ENCODE data around the gene P2RX1. TPM values are rescaled to one million over a fixed set of nuclear protein-coding genes. Genes with fewer than 3 reads are reported as not detected.

The P2RX1 gene
- total and polyA plus RNA-seq, 2 donors: 3.6 to 6.0 TPM

DNA sequence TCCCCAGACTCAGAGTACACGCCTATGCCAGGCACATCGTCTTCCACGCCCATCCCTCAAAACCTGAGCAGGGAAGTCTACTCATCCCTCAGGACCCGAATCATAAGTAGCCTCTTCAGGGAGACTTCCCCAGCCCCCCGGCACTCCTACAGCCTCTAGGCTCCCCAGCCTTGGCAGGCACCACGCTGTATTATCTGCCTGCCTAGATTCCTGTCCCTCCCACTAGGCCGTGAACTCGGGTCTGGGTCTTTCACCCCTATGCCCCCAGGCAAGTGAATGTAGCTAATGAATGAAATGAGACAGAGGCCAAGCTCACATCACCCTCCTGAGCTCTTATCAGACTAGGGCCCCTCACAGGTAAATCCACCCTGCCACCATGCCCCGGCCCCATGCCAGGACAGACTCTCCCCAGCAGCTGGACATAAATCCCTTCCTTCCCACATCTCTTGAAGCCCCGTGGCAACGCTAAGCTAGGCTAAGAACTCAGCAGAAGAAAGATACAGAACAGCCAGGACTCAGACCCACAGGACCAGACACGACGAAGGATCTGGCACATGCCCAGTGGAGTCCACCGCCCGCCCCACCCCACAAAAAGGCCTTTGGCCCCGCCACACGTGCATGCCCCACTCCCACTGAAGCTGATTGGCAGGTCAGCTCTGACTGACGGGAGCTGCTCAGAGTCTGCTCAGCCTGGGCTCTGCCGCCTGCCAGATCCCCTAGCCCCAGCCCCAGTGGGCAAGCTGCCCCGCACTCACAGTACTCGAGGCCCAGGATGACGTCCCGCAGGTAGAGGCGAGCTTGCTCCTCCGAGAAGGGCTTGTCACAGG, 36.5 kb downstream of the P2RX1 start:
- Histone ChIP-seq H3K36me3 (ENCODE audit: control insufficient read depth in 2 of 2, insufficient read depth in 2 of 2, low read length in 1 of 2) (peaks cover 23 to 29% of the 10 kb centered on the region in 2 donors), H3K9me3 (ENCODE audit: control insufficient read depth in 2 of 2, insufficient read depth in 1 of 2, low read length in 1 of 2) (no peaks in the 10 kb centered on the region), H3K27ac (ENCODE audit: low read depth in 1 of 2, low read length in 1 of 2) (peak overlapping the region in 1 of 2 donors; percentile 9), H3K4me3 (ENCODE audit: low read length in 2 of 2) (no peak overlapping the region), H3K4me1 (ENCODE audit: control insufficient read depth in 2 of 2, insufficient read depth in 2 of 2, low read length in 2 of 2) (peaks cover 0 to 17% of the 10 kb centered on the region in 2 donors), H3K27me3 (ENCODE audit: control insufficient read depth in 2 of 2, insufficient read depth in 1 of 2, low read length in 1 of 2) (no peaks in the 10 kb centered on the region)
- 95% methylated on average over 25 of the region's 25 CpGs for WGBS
- DNase-seq (ENCODE audit: low read depth in 6 of 9, low spot score in 9 of 9): no peak

- no peak overlapping the region for H3K27ac ChIP-seq (ENCODE audit: low read depth in 1 of 2, low read length in 1 of 2)
- H3K27me3 ChIP-seq (ENCODE audit: control insufficient read depth in 2 of 2, insufficient read depth in 1 of 2, low read length in 1 of 2): no peaks in the 10 kb centered on the region
- H3K4me1 ChIP-seq (ENCODE audit: control insufficient read depth in 2 of 2, insufficient read depth in 2 of 2, low read length in 2 of 2): peaks cover 0 to 17% of the 10 kb centered on the region in 2 donors
- DNase-seq (ENCODE audit: low read depth in 6 of 9, low spot score in 9 of 9): no peak
- H3K4me3 ChIP-seq (ENCODE audit: low read length in 2 of 2): no peak overlapping the region
- no peaks in the 10 kb centered on the region for H3K9me3 ChIP-seq (ENCODE audit: control insufficient read depth in 2 of 2, insufficient read depth in 1 of 2, low read length in 1 of 2)
- 77% methylated on average over 5 of the region's 5 CpGs for WGBS
- peaks cover 17 to 28% of the 10 kb centered on the region in 2 donors for H3K36me3 ChIP-seq (ENCODE audit: control insufficient read depth in 2 of 2, insufficient read depth in 2 of 2, low read length in 1 of 2)
Observed at GRCh38 chr17:3879186-3879585, 37.1 kb downstream of the P2RX1 start.

GRCh38 chr17:3877220-3877619, 39.0 kb downstream of the P2RX1 start:
- Histone ChIP-seq H3K9me3 (ENCODE audit: control insufficient read depth in 2 of 2, insufficient read depth in 1 of 2, low read length in 1 of 2) (no peaks in the 10 kb centered on the region), H3K27ac (ENCODE audit: low read depth in 1 of 2, low read length in 1 of 2) (no peak overlapping the region), H3K27me3 (ENCODE audit: control insufficient read depth in 2 of 2, insufficient read depth in 1 of 2, low read length in 1 of 2) (no peaks in the 10 kb centered on the region), H3K36me3 (ENCODE audit: control insufficient read depth in 2 of 2, insufficient read depth in 2 of 2, low read length in 1 of 2) (peaks cover 24 to 27% of the 10 kb centered on the region in 2 donors), H3K4me3 (ENCODE audit: low read length in 2 of 2) (no peak overlapping the region), H3K4me1 (ENCODE audit: control insufficient read depth in 2 of 2, insufficient read depth in 2 of 2, low read length in 2 of 2) (peaks cover 0 to under 1% of the 10 kb centered on the region in 2 donors)
- DNase-seq (ENCODE audit: low read depth in 6 of 9, low spot score in 9 of 9): no peak
- WGBS: 94% methylated on average over 8 of the region's 8 CpGs

DNA sequence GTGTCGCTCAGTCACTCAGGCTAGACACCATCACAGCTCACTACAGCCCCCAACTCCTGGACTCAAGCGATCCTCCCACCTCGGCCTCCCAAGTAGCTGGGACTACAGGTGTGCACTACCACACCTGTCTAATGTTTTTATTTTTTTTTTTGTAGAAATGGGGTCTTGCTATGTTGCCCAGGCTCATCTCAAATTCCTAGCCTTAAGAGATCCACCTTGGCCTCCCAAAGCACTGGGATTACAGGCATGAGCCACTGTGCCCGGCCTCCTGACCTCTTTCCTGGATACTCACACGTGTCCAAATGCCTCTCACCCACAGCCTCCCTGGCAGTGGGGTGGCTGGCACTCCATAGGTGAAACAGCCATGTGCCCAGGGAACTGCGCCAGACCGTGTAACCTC, 40.9 kb downstream of the P2RX1 start:
- Histone ChIP-seq H3K36me3 (ENCODE audit: control insufficient read depth in 2 of 2, insufficient read depth in 2 of 2, low read length in 1 of 2) (peaks cover 25 to 28% of the 10 kb centered on the region in 2 donors), H3K4me1 (ENCODE audit: control insufficient read depth in 2 of 2, insufficient read depth in 2 of 2, low read length in 2 of 2) (peaks cover 0 to 6% of the 10 kb centered on the region in 2 donors)
- 96% methylated on average over 7 of the region's 7 CpGs for WGBS

GRCh38 chr17:3873862-3874261, 42.4 kb downstream of the P2RX1 start:
- WGBS: 93% methylated on average over 10 of the region's 10 CpGs
- H3K27me3 ChIP-seq (ENCODE audit: control insufficient read depth in 2 of 2, insufficient read depth in 1 of 2, low read length in 1 of 2): no peaks in the 10 kb centered on the region
- H3K36me3 ChIP-seq (ENCODE audit: control insufficient read depth in 2 of 2, insufficient read depth in 2 of 2, low read length in 1 of 2): peaks cover 21 to 24% of the 10 kb centered on the region in 2 donors
- peaks cover 0 to 6% of the 10 kb centered on the region in 2 donors for H3K4me1 ChIP-seq (ENCODE audit: control insufficient read depth in 2 of 2, insufficient read depth in 2 of 2, low read length in 2 of 2)
- H3K27ac ChIP-seq (ENCODE audit: low read depth in 1 of 2, low read length in 1 of 2): no peak overlapping the region
- no peak for DNase-seq (ENCODE audit: low read depth in 6 of 9, low spot score in 9 of 9)
- no peak overlapping the region for H3K4me3 ChIP-seq (ENCODE audit: low read length in 2 of 2)
- no peaks in the 10 kb centered on the region for H3K9me3 ChIP-seq (ENCODE audit: control insufficient read depth in 2 of 2, insufficient read depth in 1 of 2, low read length in 1 of 2)

More for the DNA sequence above, 40.9 kb downstream of the P2RX1 start:
- DNase-seq (ENCODE audit: low read depth in 6 of 9, low spot score in 9 of 9): no peak
- H3K27ac ChIP-seq (ENCODE audit: low read depth in 1 of 2, low read length in 1 of 2): no peak overlapping the region
- H3K27me3 ChIP-seq (ENCODE audit: control insufficient read depth in 2 of 2, insufficient read depth in 1 of 2, low read length in 1 of 2): no peaks in the 10 kb centered on the region
- no peaks in the 10 kb centered on the region for H3K9me3 ChIP-seq (ENCODE audit: control insufficient read depth in 2 of 2, insufficient read depth in 1 of 2, low read length in 1 of 2)
- no peak overlapping the region for H3K4me3 ChIP-seq (ENCODE audit: low read length in 2 of 2)

DNA sequence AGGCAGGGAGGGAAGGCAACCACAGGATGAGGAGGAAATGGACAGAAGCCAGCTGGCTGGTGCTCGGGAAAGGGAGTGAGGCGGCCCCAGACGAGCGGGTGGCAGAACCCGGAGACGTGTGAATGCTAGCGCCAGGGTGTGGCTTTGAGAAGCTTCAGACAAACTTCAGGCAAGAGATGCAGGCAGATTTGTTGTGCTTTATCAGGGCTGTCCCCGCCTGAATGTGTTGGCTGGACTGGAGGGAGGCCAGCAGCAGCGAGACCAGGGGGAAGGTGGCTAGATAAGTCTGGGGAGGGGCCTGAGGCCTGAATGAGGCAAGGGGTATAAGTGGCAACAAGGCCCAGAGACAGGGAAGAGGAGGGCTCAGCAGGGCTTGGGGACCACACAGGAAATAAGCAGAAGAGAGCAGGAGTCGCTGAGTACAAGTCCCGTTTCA, 45.4 kb downstream of the P2RX1 start:
- peak overlapping the region in 1 of 2 donors; percentile 61 for H3K27ac ChIP-seq (ENCODE audit: low read depth in 1 of 2, low read length in 1 of 2)
- 58% methylated on average over 11 of the region's 11 CpGs for WGBS
- H3K27me3 ChIP-seq (ENCODE audit: control insufficient read depth in 2 of 2, insufficient read depth in 1 of 2, low read length in 1 of 2): no peaks in the 10 kb centered on the region
- peaks cover 10 to 22% of the 10 kb centered on the region in 2 donors for H3K36me3 ChIP-seq (ENCODE audit: control insufficient read depth in 2 of 2, insufficient read depth in 2 of 2, low read length in 1 of 2)
- no peak overlapping the region for H3K4me3 ChIP-seq (ENCODE audit: low read length in 2 of 2)
- peaks cover 0 to 6% of the 10 kb centered on the region in 2 donors for H3K4me1 ChIP-seq (ENCODE audit: control insufficient read depth in 2 of 2, insufficient read depth in 2 of 2, low read length in 2 of 2)
- no peak for DNase-seq (ENCODE audit: low read depth in 6 of 9, low spot score in 9 of 9)
- H3K9me3 ChIP-seq (ENCODE audit: control insufficient read depth in 2 of 2, insufficient read depth in 1 of 2, low read length in 1 of 2): no peaks in the 10 kb centered on the region

- 93% methylated on average over 11 of the region's 11 CpGs for WGBS
- H3K36me3 ChIP-seq (ENCODE audit: control insufficient read depth in 2 of 2, insufficient read depth in 2 of 2, low read length in 1 of 2): peaks cover 0 to 7% of the 10 kb centered on the region in 2 donors
- H3K27ac ChIP-seq (ENCODE audit: low read depth in 1 of 2, low read length in 1 of 2): no peak overlapping the region
- no peaks in the 10 kb centered on the region for H3K27me3 ChIP-seq (ENCODE audit: control insufficient read depth in 2 of 2, insufficient read depth in 1 of 2, low read length in 1 of 2)
- no peak overlapping the region for H3K4me3 ChIP-seq (ENCODE audit: low read length in 2 of 2)
- no peaks in the 10 kb centered on the region for H3K9me3 ChIP-seq (ENCODE audit: control insufficient read depth in 2 of 2, insufficient read depth in 1 of 2, low read length in 1 of 2)
- peaks cover 0 to 6% of the 10 kb centered on the region in 2 donors for H3K4me1 ChIP-seq (ENCODE audit: control insufficient read depth in 2 of 2, insufficient read depth in 2 of 2, low read length in 2 of 2)
- no peak for DNase-seq (ENCODE audit: low read depth in 6 of 9, low spot score in 9 of 9)
Observed at GRCh38 chr17:3867606-3868005, 48.7 kb downstream of the P2RX1 start.

- no peak for DNase-seq (ENCODE audit: low read depth in 6 of 9, low spot score in 9 of 9)
- 93% methylated on average over 17 of the region's 17 CpGs for WGBS
Observed at GRCh38 chr17:3867106-3867505, 49.2 kb downstream of the P2RX1 start.

DNA sequence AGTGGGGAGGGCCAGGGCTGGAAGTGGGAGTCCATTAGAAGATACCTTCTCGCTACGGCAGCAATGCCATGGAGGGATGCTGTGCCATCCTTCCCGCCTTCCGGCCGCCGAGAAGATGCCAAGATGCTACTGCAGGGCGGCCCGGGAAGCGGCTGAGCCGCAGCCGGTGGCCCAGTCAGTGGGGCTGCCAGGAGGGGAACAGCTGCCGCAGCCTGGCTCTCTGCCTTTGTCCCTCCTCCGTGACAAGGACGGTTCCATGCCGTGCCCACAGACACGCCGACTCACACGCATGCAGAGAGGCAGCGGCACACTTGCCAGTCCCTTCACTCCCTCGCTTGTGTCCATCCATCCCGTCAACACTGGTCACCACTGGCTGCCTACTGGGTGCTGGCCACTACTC, 50.0 kb downstream of the P2RX1 start:
- Histone ChIP-seq H3K36me3 (ENCODE audit: control insufficient read depth in 2 of 2, insufficient read depth in 2 of 2, low read length in 1 of 2) (peaks cover 0 to 1% of the 10 kb centered on the region in 2 donors), H3K9me3 (ENCODE audit: control insufficient read depth in 2 of 2, insufficient read depth in 1 of 2, low read length in 1 of 2) (no peaks in the 10 kb centered on the region), H3K4me3 (ENCODE audit: low read length in 2 of 2) (no peak overlapping the region), H3K27ac (ENCODE audit: low read depth in 1 of 2, low read length in 1 of 2) (no peak overlapping the region), H3K4me1 (ENCODE audit: control insufficient read depth in 2 of 2, insufficient read depth in 2 of 2, low read length in 2 of 2) (peaks cover 0 to 6% of the 10 kb centered on the region in 2 donors), H3K27me3 (ENCODE audit: control insufficient read depth in 2 of 2, insufficient read depth in 1 of 2, low read length in 1 of 2) (no peaks in the 10 kb centered on the region)
- DNase-seq (ENCODE audit: low read depth in 6 of 9, low spot score in 9 of 9): no peak
- WGBS: 98% methylated on average over 21 of the region's 21 CpGs

More at GRCh38 chr17:3867106-3867505, 49.2 kb downstream of the P2RX1 start:
- Histone ChIP-seq H3K36me3 (ENCODE audit: control insufficient read depth in 2 of 2, insufficient read depth in 2 of 2, low read length in 1 of 2) (peaks cover 0 to 4% of the 10 kb centered on the region in 2 donors), H3K4me3 (ENCODE audit: low read length in 2 of 2) (no peak overlapping the region), H3K4me1 (ENCODE audit: control insufficient read depth in 2 of 2, insufficient read depth in 2 of 2, low read length in 2 of 2) (peaks cover 0 to 6% of the 10 kb centered on the region in 2 donors), H3K27me3 (ENCODE audit: control insufficient read depth in 2 of 2, insufficient read depth in 1 of 2, low read length in 1 of 2) (no peaks in the 10 kb centered on the region), H3K9me3 (ENCODE audit: control insufficient read depth in 2 of 2, insufficient read depth in 1 of 2, low read length in 1 of 2) (no peaks in the 10 kb centered on the region), H3K27ac (ENCODE audit: low read depth in 1 of 2, low read length in 1 of 2) (no peak overlapping the region)
